Measurements from ENCODE around the gene CIAO1. TPM values are rescaled to one million over a fixed set of nuclear protein-coding genes. Genes with fewer than 3 reads are reported as not detected.

The CIAO1 gene
- total and polyA plus RNA-seq, 12 donors: 52.5 to 237 (median 134) TPM

DNA sequence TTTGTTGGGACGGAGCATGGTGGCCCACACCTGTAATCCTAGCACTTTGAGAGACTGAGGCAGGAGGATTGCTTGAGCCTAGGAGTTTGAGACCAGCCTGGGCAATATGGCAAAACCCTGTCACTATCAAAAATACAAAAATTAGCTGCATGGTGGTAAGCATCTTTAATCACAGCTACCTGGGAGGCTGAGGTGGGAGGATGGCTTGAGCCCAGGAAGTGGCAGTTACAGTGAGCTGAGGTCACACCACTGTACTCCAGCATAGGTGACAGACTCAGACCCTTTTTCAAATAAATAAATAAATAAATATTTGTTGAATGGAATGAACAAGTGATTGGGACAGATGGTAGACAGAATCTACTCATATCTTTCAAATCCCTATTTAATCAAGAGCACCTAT lies 53.4 kb downstream of the CIAO1 start:
- H3K27ac ChIP-seq: no peak overlapping the region
- intact Hi-C loops (cut with DNase I): loop anchor here in 1 of 2 donors (10.0 kb wide), 1 partner anchor 185 kb away; the partner anchor contains the start of gene NEURL3
- no peak for DNase-seq
- TF ChIP-seq CTCF (IDR thresholded peaks at IDR 0.05): no peak
- TF ChIP-seq POLR2A (IDR thresholded peaks at IDR 0.05): no peak
- no peak overlapping the region for H3K4me3 ChIP-seq
- H3K4me1 ChIP-seq (replicated peaks in 1 of 2): peaks cover 6 to 12% of the 10 kb centered on the region in 2 donors
- no peaks in the 10 kb centered on the region for H3K9me3 ChIP-seq (replicated peaks in 1 of 3)
- peaks cover 26% of the 10 kb centered on the region for H3K27me3 ChIP-seq
- 76 to 88% (median 82%) methylated on average over 1 of the region's 1 CpG for WGBS, 4 donors
- H3K36me3 ChIP-seq (replicated peaks in 1 of 2): no peaks in the 10 kb centered on the region

- DNase-seq: no peak
- no peaks in the 10 kb centered on the region for H3K36me3 ChIP-seq (replicated peaks in 1 of 2)
- no peak overlapping the region for H3K4me3 ChIP-seq
- 78 to 89% (median 83%) methylated on average over 3 of the region's 3 CpGs for WGBS, 4 donors
- H3K27me3 ChIP-seq: peaks cover 26% of the 10 kb centered on the region
- intact Hi-C loops (cut with DNase I): no loop called here
- no peak overlapping the region for H3K27ac ChIP-seq
- TF ChIP-seq CTCF (IDR thresholded peaks at IDR 0.05) (no peak), POLR2A (IDR thresholded peaks at IDR 0.05) (no peak)
- H3K4me1 ChIP-seq (replicated peaks in 1 of 2): peaks cover 9 to 19% of the 10 kb centered on the region in 2 donors
- no peaks in the 10 kb centered on the region for H3K9me3 ChIP-seq (replicated peaks in 1 of 3)
These were observed 54.3 kb downstream of the CIAO1 start for GRCh38 chr2:96320326-96320725.

GRCh38 chr2:96320728-96321622 lies 55.0 kb downstream of the CIAO1 start:
- DNase-seq: peak in 2 of 7 donors; percentile 20 to 26
- Histone ChIP-seq H3K4me1 (replicated peaks in 1 of 2) (peaks cover 10 to 22% of the 10 kb centered on the region in 2 donors), H3K4me3 (peak overlapping the region in 2 of 4 donors; percentile 36 to 50), H3K9me3 (replicated peaks in 1 of 3) (no peaks in the 10 kb centered on the region), H3K36me3 (replicated peaks in 1 of 2) (no peaks in the 10 kb centered on the region), H3K27ac (no peak overlapping the region), H3K27me3 (peaks cover 26% of the 10 kb centered on the region)
- WGBS, 4 donors: 7 to 12% (median 7%) methylated on average over 17 to 41 of the region's 41 CpGs
- TF ChIP-seq POLR2A (IDR thresholded peaks at IDR 0.05) (no peak), CTCF (IDR thresholded peaks at IDR 0.05) (no peak)
- intact Hi-C loops (cut with DNase I): no loop called here

Other genes with a start within 250 kb of the CIAO1 start
- 1 to 10 TPM in 6 of 9 donors, under 1 TPM in 3; 0.30 to 2.3 (median 1.4) TPM for gene GPAT2, start 231.3 kb upstream of the CIAO1 start, total RNA-seq
- gene GPAT2, start 231.3 kb upstream of the CIAO1 start, polyA plus RNA-seq: 1 to 10 TPM in 2 of 3 donors, under 1 TPM in 1; 0.90 to 3.3 (median 1.2) TPM
- gene ADRA2B, start 149.7 kb upstream of the CIAO1 start, total RNA-seq: 10 to 100 TPM in 1 of 9 donors, 1 to 10 TPM in 7, under 1 TPM in 1; 0.95 to 12.9 (median 3.6) TPM
- 1 to 10 TPM; 1.2 to 5.5 (median 2.0) TPM for gene ADRA2B, start 149.7 kb upstream of the CIAO1 start, polyA plus RNA-seq
- not detected for gene ASTL, start 127.7 kb upstream of the CIAO1 start, total RNA-seq
- not detected for gene ASTL, start 127.7 kb upstream of the CIAO1 start, polyA plus RNA-seq
- 1 to 10 TPM in 7 of 9 donors, under 1 TPM in 2; 0.72 to 4.7 (median 2.0) TPM for gene DUSP2, start 120.8 kb upstream of the CIAO1 start, total RNA-seq
- gene DUSP2, start 120.8 kb upstream of the CIAO1 start, polyA plus RNA-seq: 1 to 10 TPM in 2 of 3 donors, under 1 TPM in 1; 0.48 to 2.4 (median 1.9) TPM
- gene STARD7, start 57.4 kb upstream of the CIAO1 start, total RNA-seq: 100 to 1,000 TPM; 135 to 209 (median 166) TPM
- gene STARD7, start 57.4 kb upstream of the CIAO1 start, polyA plus RNA-seq: 100 to 1,000 TPM in 1 of 3 donors, 10 to 100 TPM in 2; 37.8 to 129 (median 45.9) TPM
- 10 to 100 TPM; 24.3 to 89.2 (median 66.7) TPM for gene TMEM127, start 228 bp upstream of the CIAO1 start, total RNA-seq
- gene TMEM127, start 228 bp upstream of the CIAO1 start, polyA plus RNA-seq: 10 to 100 TPM; 14.9 to 48.2 (median 14.9) TPM
- 100 to 1,000 TPM in 2 of 9 donors, 10 to 100 TPM in 7; 50.4 to 114 (median 95.4) TPM for gene SNRNP200, start 39.3 kb downstream of the CIAO1 start, total RNA-seq
- gene SNRNP200, start 39.3 kb downstream of the CIAO1 start, polyA plus RNA-seq: 100 to 1,000 TPM in 2 of 3 donors, 10 to 100 TPM in 1; 80.9 to 117 (median 103) TPM
- gene ITPRIPL1, start 59.1 kb downstream of the CIAO1 start, total RNA-seq: 1 to 10 TPM in 5 of 9 donors, under 1 TPM in 3, not detected in 1; 0.32 to 3.8 (median 1.0) TPM
- gene ITPRIPL1, start 59.1 kb downstream of the CIAO1 start, polyA plus RNA-seq: under 1 TPM; 0.33 to 0.40 (median 0.40) TPM
- gene NCAPH, start 69.5 kb downstream of the CIAO1 start, total RNA-seq: 1 to 10 TPM in 7 of 9 donors, under 1 TPM in 2; 0.60 to 8.4 (median 1.4) TPM
- 1 to 10 TPM in 1 of 3 donors, under 1 TPM in 2; 0.40 to 1.5 (median 0.51) TPM for gene NCAPH, start 69.5 kb downstream of the CIAO1 start, polyA plus RNA-seq
- under 1 TPM in 2 of 9 donors, not detected in 7; 0.11 to 0.41 TPM for gene NEURL3, start 239.1 kb downstream of the CIAO1 start, total RNA-seq
- gene NEURL3, start 239.1 kb downstream of the CIAO1 start, polyA plus RNA-seq: under 1 TPM in 2 of 3 donors, not detected in 1; 0.03 to 0.24 TPM

Data from adrenal gland (tissue), 12 donors.